Stimulated activated CD4-positive, alpha-beta T cell treated with anti-CD3 and anti-CD28 coated beads, Interleukin-4, amount 100 ng/mL, for 4 hours (primary cell): ENCODE data around the gene PLAAT3.
"Not testable (repeated sequence)": the region's sequence is repeated elsewhere in the genome, so short reads cannot be mapped to it uniquely, and the experiment has no call there.

Experiments used
- DNase-seq, 2 experiments: peaks; one replicate each; pipeline ENCODE4 v3.0.0-alpha.2; 2020

PLAAT3 gene

GRCh38 chr11:63614136-63614671, at the start of gene PLAAT3:
Gene PLAAT3, minus strand, starts transcription at chr11:63614433. Its CDS starts 419 bp downstream, at chr11:63614014.
- peak; percentile 8 to 13 for DNase-seq

- DNase-seq: no peak
Measured at GRCh38 chr11:63663809-63664208, 49.6 kb upstream of the PLAAT3 start.

- DNase-seq: no peak
Measured at GRCh38 chr11:63660972-63661371, 46.7 kb upstream of the PLAAT3 start.

- no peak for DNase-seq
Measured at GRCh38 chr11:63652671-63653070, 38.4 kb upstream of the PLAAT3 start.

DNA sequence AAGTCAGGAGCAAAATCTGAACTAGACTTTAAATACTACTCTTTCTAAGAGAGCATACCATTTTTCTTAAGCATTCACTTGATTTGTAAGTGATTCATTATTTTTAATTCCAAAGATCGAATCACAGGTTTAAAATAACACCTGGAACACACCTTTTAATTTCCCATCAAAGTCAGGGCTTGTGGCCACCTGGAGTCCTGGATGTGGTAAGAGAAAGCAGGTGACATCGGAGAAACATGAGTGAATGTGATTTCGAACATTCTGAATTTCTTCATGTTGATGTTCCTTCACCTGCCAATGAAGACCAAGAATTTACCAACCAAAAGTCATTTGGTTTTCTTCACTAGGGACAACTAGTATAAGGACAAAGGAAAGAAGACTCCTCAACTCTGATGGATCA, 29.0 kb upstream of the PLAAT3 start:
- no peak for DNase-seq

DNA sequence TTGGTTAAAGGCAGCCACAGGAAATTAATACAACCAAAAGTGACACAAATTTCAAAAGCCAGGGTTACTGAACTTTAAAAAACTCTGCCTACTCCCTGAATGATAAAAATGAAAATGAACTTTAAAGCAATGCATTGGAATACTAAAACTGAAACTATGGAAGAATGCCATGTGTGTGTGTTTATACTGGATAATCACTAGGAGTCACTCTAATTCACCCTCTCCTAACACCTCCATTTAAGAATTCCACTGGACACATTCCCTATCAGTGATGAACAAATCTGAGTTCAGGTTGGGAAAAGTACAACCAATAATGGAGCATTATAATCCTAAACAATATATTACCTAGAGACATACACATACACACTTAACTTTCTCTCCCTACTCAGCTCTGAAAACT, 27.5 kb upstream of the PLAAT3 start:
- DNase-seq: no peak

GRCh38 chr11:63639199-63639832, 25.1 kb upstream of the PLAAT3 start:
- no peak for DNase-seq

- not testable (repeated sequence) for DNase-seq
Measured at GRCh38 chr11:63638436-63638835, 24.2 kb upstream of the PLAAT3 start.

DNA sequence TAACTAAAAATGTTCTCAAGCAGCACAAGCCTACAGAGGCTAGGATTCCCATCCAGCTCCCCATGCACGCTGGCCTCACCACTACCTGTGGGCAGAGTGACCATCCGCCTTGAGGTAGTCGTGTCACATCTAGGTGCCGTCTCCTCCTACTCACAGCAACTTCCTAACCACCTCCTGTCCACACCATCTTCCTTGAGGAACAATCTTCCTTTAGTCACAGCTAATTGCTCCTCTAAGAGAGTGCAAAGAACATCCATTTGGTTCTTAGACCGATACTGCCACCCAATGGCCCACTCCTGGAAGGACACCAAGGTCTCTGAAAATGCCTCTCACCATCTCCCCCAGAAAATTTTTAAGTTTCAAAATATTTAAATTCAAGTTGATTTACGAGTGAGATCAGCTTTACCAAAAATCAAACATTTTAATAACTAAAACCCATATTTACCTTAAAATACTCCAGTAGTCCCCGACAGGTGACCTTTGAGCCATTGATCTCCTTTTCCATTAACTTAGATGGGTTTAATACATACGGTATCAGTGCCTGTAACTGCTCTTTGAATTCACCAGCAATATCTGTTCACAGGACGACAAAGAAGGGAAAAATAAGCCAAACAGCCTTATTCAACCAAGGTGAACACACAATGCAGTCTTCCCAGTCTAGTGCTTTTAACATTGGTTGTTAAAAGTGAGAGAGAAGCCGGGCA, 21.7 kb upstream of the PLAAT3 start:
- peak; percentile 48 to 55 for DNase-seq

DNA sequence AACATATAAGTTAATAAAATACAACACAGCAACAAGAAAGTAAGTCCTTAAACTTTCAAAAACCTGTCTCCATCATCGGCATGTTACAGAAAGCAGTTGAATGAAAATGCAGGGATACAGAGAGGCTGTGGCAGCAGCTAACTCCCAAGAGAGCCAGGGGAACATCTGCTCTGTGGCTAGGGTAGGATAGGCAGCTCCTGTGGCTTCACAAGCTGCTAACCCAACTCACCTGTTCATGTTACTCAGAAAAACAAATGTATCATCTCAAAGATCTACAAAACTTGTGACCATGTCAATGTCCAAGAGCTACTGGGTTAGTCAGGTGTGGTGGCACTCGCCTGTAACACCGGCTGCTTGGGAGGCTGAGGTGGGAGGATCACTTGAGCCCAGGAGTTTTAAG, 15.2 kb upstream of the PLAAT3 start:
- DNase-seq: no peak

GRCh38 chr11:63623513-63624140, 9.4 kb upstream of the PLAAT3 start:
- DNase-seq: no peak

- no peak for DNase-seq
Measured at GRCh38 chr11:63622323-63622722, 8.1 kb upstream of the PLAAT3 start.

GRCh38 chr11:63621071-63621470, 6.8 kb upstream of the PLAAT3 start:
- DNase-seq: no peak

DNA sequence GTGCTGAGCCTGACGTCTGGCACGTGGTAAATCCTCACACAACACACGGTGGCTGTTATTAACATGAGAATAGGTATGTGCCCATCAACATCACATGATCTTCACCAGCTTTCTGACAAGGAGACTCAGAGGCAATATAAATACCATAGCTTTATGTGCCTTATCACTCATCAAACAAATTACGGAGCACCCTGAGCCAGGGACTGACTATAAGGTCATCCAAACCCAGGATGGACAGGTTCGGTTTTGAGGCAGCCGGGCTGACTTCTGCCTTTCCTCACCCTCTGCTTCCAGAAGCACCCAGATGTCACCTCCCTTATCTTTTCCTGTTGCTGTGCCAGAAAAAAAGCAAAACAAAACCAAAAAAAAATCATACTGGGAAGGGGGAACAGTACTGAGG, 5.7 kb upstream of the PLAAT3 start:
- no peak for DNase-seq

GRCh38 chr11:63617686-63618085, 3.5 kb upstream of the PLAAT3 start:
- DNase-seq: not testable (repeated sequence)

DNA sequence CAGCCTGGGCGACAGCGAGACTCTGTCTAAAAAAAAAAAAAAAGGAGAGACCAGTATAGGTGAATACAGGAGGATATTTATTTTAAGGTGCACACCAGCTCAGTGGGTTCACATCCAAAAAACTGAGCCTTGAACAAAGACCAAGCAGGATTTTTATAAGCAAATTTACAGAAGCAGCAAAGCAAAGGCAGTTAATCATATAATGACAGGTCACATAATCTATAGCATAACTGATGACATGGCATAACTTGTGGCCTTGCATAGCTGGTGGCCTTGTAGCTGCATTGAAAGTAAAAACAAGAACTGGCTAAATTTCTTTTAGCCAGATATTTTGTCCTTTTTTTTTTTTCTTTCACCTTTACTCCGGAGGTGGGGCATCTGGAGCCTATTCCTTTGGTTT, 2.7 kb upstream of the PLAAT3 start:
- DNase-seq: no peak

- DNase-seq: peak; percentile 5 to 16
Measured at GRCh38 chr11:63613517-63614135, 607 bp downstream of the PLAAT3 start.

DNA sequence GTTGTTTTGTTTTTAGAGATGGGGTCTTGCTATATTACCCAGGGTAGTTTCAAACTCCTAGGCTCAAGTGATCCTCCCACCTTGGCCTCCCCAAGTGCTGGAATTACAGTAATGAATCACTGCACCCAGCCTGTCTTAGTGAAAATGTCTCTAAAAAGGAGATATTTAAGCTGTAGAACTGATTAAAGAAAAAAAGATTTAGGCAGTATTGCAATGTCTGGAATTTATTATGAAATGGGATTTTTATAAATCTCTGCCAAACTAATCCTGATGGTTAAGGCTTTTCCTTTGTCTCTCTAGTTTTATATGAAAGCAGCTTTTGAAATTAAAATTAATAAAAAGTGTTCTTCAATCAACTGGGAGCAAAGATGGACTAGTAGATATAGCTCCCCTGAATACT, 2.1 kb downstream of the PLAAT3 start:
- DNase-seq: no peak

- no peak for DNase-seq
Measured at GRCh38 chr11:63611395-63611747, 2.9 kb downstream of the PLAAT3 start.

DNA sequence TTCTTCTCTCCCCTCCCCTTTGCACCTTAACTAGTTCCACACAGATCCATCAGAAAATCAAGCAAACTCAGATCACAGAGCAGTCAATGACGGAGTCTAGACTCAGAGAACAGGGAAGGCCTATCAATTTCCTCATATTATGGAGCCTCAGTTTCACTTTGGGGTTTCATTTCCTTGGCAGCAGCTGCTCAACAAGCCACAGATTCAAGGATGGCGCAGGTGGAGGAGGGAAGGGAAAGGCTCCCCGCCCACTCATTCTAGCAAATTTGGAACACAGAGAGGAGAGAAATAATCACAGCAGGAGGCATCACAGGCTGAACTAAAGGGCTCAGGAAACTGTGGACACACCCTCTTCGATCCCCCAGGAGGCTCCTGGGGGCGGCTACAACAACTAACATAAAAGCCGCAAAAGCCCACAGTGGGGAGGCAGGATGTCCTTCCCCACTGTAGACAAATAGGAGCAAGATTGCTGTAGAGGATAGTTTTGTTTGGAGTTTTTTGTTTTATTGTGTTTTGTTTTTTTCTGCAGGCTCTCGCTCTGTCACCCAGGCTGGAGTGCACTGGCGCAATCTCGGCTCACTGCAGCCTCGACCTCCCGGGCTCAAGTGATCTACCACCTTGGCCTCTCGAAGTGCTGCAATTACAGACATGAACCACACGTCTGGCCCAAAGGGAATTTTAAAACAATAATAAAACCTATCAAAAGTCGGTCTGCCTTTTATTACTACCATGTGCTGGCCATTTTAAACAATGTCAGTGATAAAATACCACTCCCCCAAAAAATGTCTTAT, 3.4 kb downstream of the PLAAT3 start:
- DNase-seq: no peak

- DNase-seq: no peak
Measured at GRCh38 chr11:63609971-63610580, 4.2 kb downstream of the PLAAT3 start.

DNA sequence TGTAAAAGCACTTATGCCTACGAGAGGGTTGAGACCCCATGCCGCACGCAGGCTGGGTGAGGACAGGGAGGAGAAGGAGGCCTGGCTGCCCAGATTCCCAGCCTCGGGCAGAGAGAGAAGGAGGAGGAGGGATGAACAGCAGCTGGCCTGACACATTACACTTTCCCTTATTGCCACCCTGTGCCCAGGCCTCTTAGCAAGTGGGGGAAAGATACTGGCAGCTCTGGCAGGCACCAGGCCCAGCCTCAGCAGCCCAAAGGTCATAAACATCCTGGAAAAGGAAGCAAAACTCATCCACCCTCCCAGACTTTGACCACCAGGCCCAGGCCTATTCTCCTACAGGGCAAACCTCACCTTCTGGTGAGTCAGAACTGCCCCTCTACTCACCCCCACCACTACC, 4.7 kb downstream of the PLAAT3 start:
- no peak for DNase-seq
